B cell (primary cell): ENCODE results near the gene S100A7.
A peak's percentile ranks its signal among the peaks of the same experiment; 100 is the strongest.

Source experiments
- CTCF ChIP-seq: fragments of 200-600 bp; IDR thresholded peaks from one replicate; pipeline ENCODE4 v1.8.0; 2022; ENCODE audit warnings: antibody characterized with exemption, mild to moderate bottlenecking
- EZH2 ChIP-seq: IDR thresholded peaks from 2 replicates; pipeline ENCODE4 v1.6.1; 2012; ENCODE audit warnings: borderline replicate concordance, low read depth, mild to moderate bottlenecking, moderate library complexity, low read length; ENCODE audit not compliant: insufficient read depth, poor library complexity, severe bottlenecking

- peak; percentile 78 for TF ChIP-seq CTCF
- no peak for TF ChIP-seq EZH2
These were observed 5.6 kb upstream of the S100A7 start for GRCh38 chr1:153465811-153466636.
